ENCODE data around the gene PFN4.

Gene PFN4

DNA sequence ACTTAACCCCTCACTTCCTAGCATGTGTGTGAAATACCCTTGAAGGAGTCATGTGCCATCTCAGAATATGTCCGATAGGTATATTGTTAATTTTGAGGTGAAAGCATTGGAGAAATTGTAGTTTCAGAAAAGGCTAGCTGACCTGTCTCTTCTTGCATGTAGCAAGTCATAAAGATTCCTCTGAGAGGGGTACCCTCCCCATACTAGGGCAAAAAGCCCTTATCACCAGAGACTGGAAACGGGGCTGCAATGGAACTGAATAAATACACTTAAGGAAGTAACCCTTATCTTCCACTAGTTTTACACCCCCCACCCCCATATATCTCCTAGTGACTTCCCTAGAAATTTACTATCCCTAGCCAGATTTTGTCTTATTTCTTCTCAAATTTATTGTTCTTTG, 45.3 kb downstream of the PFN4 start:
- DNase-seq (ENCODE audit: low spot score), result no peak

GRCh38 chr2:24077535-24077877, 45.6 kb downstream of the PFN4 start:
- no peak for DNase-seq (ENCODE audit: low spot score)

- DNase-seq (ENCODE audit: low spot score), result no peak
These were observed 46.1 kb downstream of the PFN4 start for GRCh38 chr2:24076849-24077534.

DNA sequence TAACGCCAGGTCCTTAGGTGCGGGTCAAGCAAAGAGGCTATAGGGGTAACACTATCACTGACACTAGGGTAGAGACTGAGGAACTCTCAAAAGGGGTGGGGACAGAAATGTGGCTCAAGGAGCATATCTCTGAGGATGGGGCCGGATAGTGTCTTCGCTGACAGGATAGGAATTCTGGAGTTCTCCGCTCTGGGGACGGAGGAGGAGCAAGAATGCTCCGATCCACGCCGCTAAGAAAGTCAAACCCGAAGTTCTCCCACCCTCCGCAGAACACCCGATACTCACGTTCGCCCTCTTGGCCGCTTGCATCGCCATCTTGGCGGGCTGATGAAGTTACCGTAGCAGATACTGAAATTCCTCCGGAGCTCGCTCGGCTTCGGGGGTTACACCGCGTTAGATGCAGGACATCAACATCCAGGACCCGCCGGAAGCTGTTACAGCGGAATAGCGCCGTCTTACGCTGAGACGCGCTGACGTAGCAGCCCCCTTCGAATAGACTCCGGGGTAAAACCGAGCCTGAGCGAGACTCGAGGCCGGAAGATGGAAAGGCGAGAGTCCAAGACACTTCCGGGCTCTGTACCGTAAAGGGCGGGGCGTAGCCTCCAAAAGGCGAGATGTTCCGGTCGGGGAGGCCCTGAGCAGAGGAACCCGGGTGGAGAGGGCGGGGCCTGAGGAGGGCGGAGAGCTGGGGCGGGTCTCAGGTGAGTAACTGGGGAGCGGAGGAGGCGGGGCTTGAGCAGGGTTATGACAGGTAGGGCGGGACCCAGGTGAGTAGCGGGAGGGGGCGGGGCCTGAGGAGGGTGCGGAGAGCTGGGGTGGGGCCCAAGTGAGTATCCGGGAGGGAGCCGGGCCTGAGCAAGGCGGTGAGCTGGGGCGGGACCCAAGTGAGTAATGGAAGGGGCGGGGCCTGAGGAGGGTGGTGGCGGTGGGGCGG, 47.0 kb downstream of the PFN4 start, which contains the start of gene SF3B6:
Gene SF3B6, minus strand, starts transcription at position 412 of the 934 bp plus-strand sequence. Its CDS starts 97 bp downstream, at position 315.
- peak; percentile 80 for DNase-seq (ENCODE audit: low spot score)

GRCh38 chr2:24075259-24075658, 47.9 kb downstream of the PFN4 start:
- DNase-seq (ENCODE audit: low spot score), result no peak

DNA sequence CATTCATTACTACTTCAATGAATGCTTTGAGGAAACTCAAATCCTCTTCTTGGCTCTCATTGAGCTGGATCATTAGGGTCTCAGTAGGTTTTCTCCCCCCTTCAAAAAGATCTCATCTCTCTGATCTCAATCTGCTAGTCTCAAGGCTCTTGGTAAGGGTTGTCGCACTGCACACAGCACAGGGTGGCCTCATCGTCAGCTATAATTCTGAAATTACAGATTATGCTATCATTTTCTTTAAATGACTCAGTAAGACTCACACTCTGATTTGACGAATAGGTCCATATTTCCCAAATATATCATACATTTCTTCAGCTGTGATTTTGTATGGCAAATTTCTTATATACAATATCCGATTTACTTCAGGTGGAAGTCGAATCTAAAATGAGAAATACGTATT, 49.3 kb downstream of the PFN4 start:
- DNase-seq (ENCODE audit: low spot score), result no peak

DNA sequence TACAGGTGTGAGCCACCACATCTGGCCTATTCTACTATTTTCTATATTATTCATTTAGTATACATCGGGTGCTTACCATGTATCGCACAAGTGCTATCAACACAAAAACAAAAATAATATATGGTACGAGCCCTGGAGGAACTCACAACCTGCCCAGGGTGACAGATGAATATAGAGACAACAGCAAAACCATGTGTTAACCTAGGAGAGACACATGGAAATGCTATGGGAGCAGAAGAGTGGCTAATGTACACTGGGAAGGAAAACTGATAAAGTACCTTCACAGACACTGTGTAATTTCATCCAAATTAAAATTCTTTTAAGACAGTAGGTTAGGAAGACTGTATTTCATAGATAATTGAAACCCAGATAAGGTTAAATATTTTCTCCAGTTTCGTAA, 50.9 kb downstream of the PFN4 start:
- DNase-seq (ENCODE audit: low spot score), result no peak

GRCh38 chr2:24065341-24065740, 57.8 kb downstream of the PFN4 start:
- DNase-seq (ENCODE audit: low spot score), result no peak
